ENCODE results near the gene ATP6V0B.

ATP6V0B gene

GRCh38 chr1:43969746-43970466 lies 4.9 kb upstream of the ATP6V0B start, which contains the start of gene DPH2:
DPH2 (plus strand) TSS chr1:43970010; CDS start chr1:43970176, 166 bp downstream.
- peak; percentile 89 to 96 for DNase-seq (ENCODE audit: low read depth in 2 of 2)

- DNase-seq (ENCODE audit: low read depth in 2 of 2), result no peak
Observed at GRCh38 chr1:43970502-43970901, 4.3 kb upstream of the ATP6V0B start.

GRCh38 chr1:43970911-43971310 lies 3.8 kb upstream of the ATP6V0B start:
- no peak for DNase-seq (ENCODE audit: low read depth in 2 of 2)

GRCh38 chr1:43971336-43971980 lies 3.3 kb upstream of the ATP6V0B start:
- DNase-seq (ENCODE audit: low read depth in 2 of 2), result no peak

- DNase-seq (ENCODE audit: low read depth in 2 of 2), result no peak
Observed at GRCh38 chr1:43973981-43974442, 748 bp upstream of the ATP6V0B start.

- no peak for DNase-seq (ENCODE audit: low read depth in 2 of 2)
Observed at GRCh38 chr1:43975249-43975961, 645 bp downstream of the ATP6V0B start.

GRCh38 chr1:43976045-43976444 lies 1.3 kb downstream of the ATP6V0B start:
- no peak for DNase-seq (ENCODE audit: low read depth in 2 of 2)

GRCh38 chr1:43976890-43977289 lies 2.1 kb downstream of the ATP6V0B start:
- DNase-seq (ENCODE audit: low read depth in 2 of 2), result no peak

- DNase-seq (ENCODE audit: low read depth in 2 of 2), result no peak
Observed at GRCh38 chr1:43977376-43978263, 2.9 kb downstream of the ATP6V0B start.

GRCh38 chr1:43978264-43978550 lies 3.4 kb downstream of the ATP6V0B start:
- DNase-seq (ENCODE audit: low read depth in 2 of 2), result no peak

GRCh38 chr1:43978551-43979260 lies 3.9 kb downstream of the ATP6V0B start, which contains the start of gene B4GALT2:
B4GALT2 (plus strand) TSS chr1:43979210; CDS start chr1:43981161, 1,951 bp downstream.
- no peak for DNase-seq (ENCODE audit: low read depth in 2 of 2)

GRCh38 chr1:43979261-43979527 lies 4.4 kb downstream of the ATP6V0B start:
- no peak for DNase-seq (ENCODE audit: low read depth in 2 of 2)

GRCh38 chr1:43979528-43980254 lies 4.9 kb downstream of the ATP6V0B start:
- peak in 1 of 2 donors; percentile 26 for DNase-seq (ENCODE audit: low read depth in 2 of 2)

- no peak for DNase-seq (ENCODE audit: low read depth in 2 of 2)
Observed at GRCh38 chr1:43980255-43981134, 5.7 kb downstream of the ATP6V0B start.

GRCh38 chr1:43981135-43981491 lies 6.4 kb downstream of the ATP6V0B start:
- no peak for DNase-seq (ENCODE audit: low read depth in 2 of 2)

- no peak for DNase-seq (ENCODE audit: low read depth in 2 of 2)
Observed at GRCh38 chr1:43981636-43982035, 6.9 kb downstream of the ATP6V0B start.

GRCh38 chr1:43982241-43982640 lies 7.5 kb downstream of the ATP6V0B start:
- DNase-seq (ENCODE audit: low read depth in 2 of 2), result no peak

GRCh38 chr1:43982808-43983207 lies 8.0 kb downstream of the ATP6V0B start:
- no peak for DNase-seq (ENCODE audit: low read depth in 2 of 2)

GRCh38 chr1:43983253-43983899 lies 8.6 kb downstream of the ATP6V0B start:
- DNase-seq (ENCODE audit: low read depth in 2 of 2), result no peak
